Stimulated activated CD4-positive, alpha-beta T cell treated with anti-CD3 and anti-CD28 coated beads, Interleukin-2, amount 100 ng/mL, for 48 hours (primary cell): ENCODE results near the gene KAT6B.
A peak's percentile ranks its signal among the peaks of the same experiment; 100 is the strongest.

Source experiments
- DNase-seq, 2 donors: peaks; one replicate each; pipeline ENCODE4 v3.0.0-alpha.2; 2020

Gene KAT6B

GRCh38 chr10:74824184-74824899 is 2.1 kb upstream of the KAT6B start:
- DNase-seq: peak in 1 of 2 donors; percentile 13

GRCh38 chr10:74824900-74825370 is 1.5 kb upstream of the KAT6B start:
- DNase-seq: peak; percentile 20 to 41

GRCh38 chr10:74825371-74826141 is 844 bp upstream of the KAT6B start:
- peak; percentile 31 to 34 for DNase-seq

- DNase-seq: no peak
These were observed 643 bp downstream of the KAT6B start for GRCh38 chr10:74827045-74827441.

GRCh38 chr10:74827694-74828093 is 1.3 kb downstream of the KAT6B start:
- DNase-seq: no peak

- no peak for DNase-seq
These were observed 2.5 kb downstream of the KAT6B start for GRCh38 chr10:74828946-74829345.

- DNase-seq: no peak
These were observed 5.2 kb downstream of the KAT6B start for GRCh38 chr10:74831518-74832120.

GRCh38 chr10:74835963-74836362 is 9.6 kb downstream of the KAT6B start:
- no peak for DNase-seq

- DNase-seq: no peak
These were observed 10.5 kb downstream of the KAT6B start for GRCh38 chr10:74836877-74837276.

GRCh38 chr10:74837743-74838142 is 11.3 kb downstream of the KAT6B start:
- no peak for DNase-seq

- DNase-seq: no peak
These were observed 13.3 kb downstream of the KAT6B start for GRCh38 chr10:74839708-74840107.

GRCh38 chr10:74841265-74841973 is 15.0 kb downstream of the KAT6B start:
- no peak for DNase-seq

- DNase-seq: no peak
These were observed 16.0 kb downstream of the KAT6B start for GRCh38 chr10:74842301-74842954.

- DNase-seq: no peak
These were observed 20.6 kb downstream of the KAT6B start for GRCh38 chr10:74846958-74847357.

- no peak for DNase-seq
These were observed 25.4 kb downstream of the KAT6B start for GRCh38 chr10:74851831-74852230.

GRCh38 chr10:74852381-74852780 is 26.0 kb downstream of the KAT6B start:
- no peak for DNase-seq

GRCh38 chr10:74854610-74855009 is 28.2 kb downstream of the KAT6B start:
- DNase-seq: no peak

- no peak for DNase-seq
These were observed 28.6 kb downstream of the KAT6B start for GRCh38 chr10:74855027-74855426.

GRCh38 chr10:74855439-74855838 is 29.0 kb downstream of the KAT6B start:
- no peak for DNase-seq

- DNase-seq: no peak
These were observed 30.5 kb downstream of the KAT6B start for GRCh38 chr10:74856940-74857339.

GRCh38 chr10:74857586-74857985 is 31.2 kb downstream of the KAT6B start:
- DNase-seq: no peak

- no peak for DNase-seq
These were observed 33.1 kb downstream of the KAT6B start for GRCh38 chr10:74859546-74859945.

- no peak for DNase-seq
These were observed 36.2 kb downstream of the KAT6B start for GRCh38 chr10:74862625-74863024.
